ENCODE results near the gene SFTPD.

The SFTPD gene

GRCh38 chr10:79944428-79945395 lies 4.2 kb downstream of the SFTPD start:
- DNase-seq = no peak

GRCh38 chr10:79943871-79944270 lies 5.0 kb downstream of the SFTPD start:
- no peak for DNase-seq

- no peak for DNase-seq
Observed at GRCh38 chr10:79942261-79943185, 6.4 kb downstream of the SFTPD start.

- DNase-seq = no peak
Observed at GRCh38 chr10:79941585-79942210, 7.2 kb downstream of the SFTPD start.

- no peak for DNase-seq
Observed at GRCh38 chr10:79941146-79941545, 7.8 kb downstream of the SFTPD start.

GRCh38 chr10:79940431-79940830 lies 8.5 kb downstream of the SFTPD start:
- no peak for DNase-seq

GRCh38 chr10:79939969-79940368 lies 8.9 kb downstream of the SFTPD start:
- no peak for DNase-seq

GRCh38 chr10:79938728-79939406 lies 10.0 kb downstream of the SFTPD start:
- DNase-seq = no peak

GRCh38 chr10:79937701-79938151 lies 11.2 kb downstream of the SFTPD start:
- no peak for DNase-seq

- DNase-seq = no peak
Observed at GRCh38 chr10:79936625-79937615, 12.0 kb downstream of the SFTPD start.

- no peak for DNase-seq
Observed at GRCh38 chr10:79933961-79934360, 14.9 kb downstream of the SFTPD start.

GRCh38 chr10:79932841-79933379 lies 16.0 kb downstream of the SFTPD start:
- no peak for DNase-seq

- no peak for DNase-seq
Observed at GRCh38 chr10:79932307-79932706, 16.6 kb downstream of the SFTPD start.

- no peak for DNase-seq
Observed at GRCh38 chr10:79930751-79931150, 18.2 kb downstream of the SFTPD start.

GRCh38 chr10:79930267-79930666 lies 18.6 kb downstream of the SFTPD start:
- no peak for DNase-seq

GRCh38 chr10:79929409-79929904 lies 19.4 kb downstream of the SFTPD start:
- peak; percentile 46 for DNase-seq

GRCh38 chr10:79928028-79928583 lies 20.8 kb downstream of the SFTPD start:
- no peak for DNase-seq

- DNase-seq = no peak
Observed at GRCh38 chr10:79927111-79927828, 21.6 kb downstream of the SFTPD start.

- no peak for DNase-seq
Observed at GRCh38 chr10:79926037-79926436, 22.9 kb downstream of the SFTPD start.

- no peak for DNase-seq
Observed at GRCh38 chr10:79925614-79926013, 23.3 kb downstream of the SFTPD start.
